GM15510 (cell line): ENCODE data around the gene SETD2.

ENCODE experiments used
- POLR2A ChIP-seq: IDR thresholded peaks from 3 replicates; pipeline ENCODE4 v1.6.1; 2011; ENCODE audit warnings: borderline replicate concordance; ENCODE audit not compliant: insufficient read length; ENCODE audit errors: extremely low read depth

Gene SETD2

GRCh38 chr3:47164007-47164881, at the start of gene SETD2:
Gene SETD2 (minus strand): TSS chr3:47164113. CDS start chr3:47163924, 189 bp downstream.
- TF ChIP-seq POLR2A = peak; percentile 50

GRCh38 chr3:47210863-47211405, 47.0 kb upstream of the SETD2 start:
- no peak for TF ChIP-seq POLR2A

GRCh38 chr3:47204875-47205274, 41.0 kb upstream of the SETD2 start:
- no peak for TF ChIP-seq POLR2A

- TF ChIP-seq POLR2A = no peak
Observed at GRCh38 chr3:47202542-47202941, 38.6 kb upstream of the SETD2 start.

- no peak for TF ChIP-seq POLR2A
Observed at GRCh38 chr3:47197287-47197686, 33.4 kb upstream of the SETD2 start.

GRCh38 chr3:47194994-47195393, 31.1 kb upstream of the SETD2 start:
- no peak for TF ChIP-seq POLR2A

GRCh38 chr3:47193871-47194859, 30.3 kb upstream of the SETD2 start:
- TF ChIP-seq POLR2A = no peak

- no peak for TF ChIP-seq POLR2A
Observed at GRCh38 chr3:47186285-47186684, 22.4 kb upstream of the SETD2 start.

GRCh38 chr3:47176582-47176981, 12.7 kb upstream of the SETD2 start:
- TF ChIP-seq POLR2A = no peak

GRCh38 chr3:47163169-47164006, 525 bp downstream of the SETD2 start:
- TF ChIP-seq POLR2A = no peak

GRCh38 chr3:47162697-47163168, 1.2 kb downstream of the SETD2 start:
- TF ChIP-seq POLR2A = no peak

- TF ChIP-seq POLR2A = no peak
Observed at GRCh38 chr3:47161983-47162696, 1.8 kb downstream of the SETD2 start.

- TF ChIP-seq POLR2A = no peak
Observed at GRCh38 chr3:47159820-47160219, 4.1 kb downstream of the SETD2 start.
